Osteoblast (primary cell): ENCODE results near the gene CGNL1. TPM values are rescaled to one million over a fixed set of nuclear protein-coding genes. Genes with fewer than 3 reads are reported as not detected.

Experiments used
- DNase-seq: peaks from one replicate; pipeline ENCODE4 v3.0.0; 2011; ENCODE audit warnings: low spot score, mixed read lengths; ENCODE audit not compliant: insufficient read length; ENCODE audit errors: missing footprints
- H2AFZ ChIP-seq: 2 replicates; pipeline ENCODE4 v1.6.0; 2011; ENCODE audit warnings: mild to moderate bottlenecking, low read length
- H3K27ac ChIP-seq: 2 replicates; pipeline ENCODE4 v1.5.1; 2011; ENCODE audit warnings: mild to moderate bottlenecking, low read depth, low read length, moderate library complexity
- H3K27me3 ChIP-seq: 2 replicates; pipeline ENCODE4 v1.6.0; 2012; ENCODE audit warnings: mild to moderate bottlenecking, control low read depth, inconsistent platforms, low read length, moderate library complexity; ENCODE audit not compliant: insufficient read depth
- H3K36me3 ChIP-seq: 2 replicates; pipeline ENCODE4 v1.5.1; 2011; ENCODE audit warnings: mild to moderate bottlenecking, low read length, control low read depth, moderate library complexity; ENCODE audit not compliant: insufficient read depth
- H3K4me1 ChIP-seq: 2 replicates; pipeline ENCODE4 v1.5.1; 2011; ENCODE audit warnings: mild to moderate bottlenecking, low read length, control low read depth, moderate library complexity; ENCODE audit not compliant: insufficient read depth
- H3K4me2 ChIP-seq: 2 replicates; pipeline ENCODE4 v1.6.0; 2011; ENCODE audit warnings: mild to moderate bottlenecking, low read length; ENCODE audit not compliant: insufficient read depth
- H3K4me3 ChIP-seq: fragments of 200-600 bp; sonication (generic); 3 replicates; pipeline ENCODE4 v1.5.1; 2012; ENCODE audit warnings: mild to moderate bottlenecking, low read length, inconsistent platforms; ENCODE audit not compliant: insufficient read depth
- H3K79me2 ChIP-seq: 2 replicates; pipeline ENCODE4 v1.6.0; 2012; ENCODE audit warnings: mild to moderate bottlenecking, low read length, control low read depth, inconsistent platforms; ENCODE audit not compliant: insufficient read depth
- H3K9me3 ChIP-seq: 2 replicates; pipeline ENCODE4 v1.5.1; 2011; ENCODE audit warnings: low read depth, low read length, control low read depth
- H4K20me1 ChIP-seq: 2 replicates; pipeline ENCODE4 v1.6.0; 2012; ENCODE audit warnings: mild to moderate bottlenecking, low read length, control low read depth; ENCODE audit not compliant: insufficient read depth
- CTCF ChIP-seq: IDR thresholded peaks from 2 replicates; pipeline ENCODE4 v1.5.1; 2011; ENCODE audit warnings: mild to moderate bottlenecking, low read depth, low read length, moderate library complexity; ENCODE audit errors: extremely low read depth
- total RNA-seq: library from RNA; depleted of rRNA; stranded (reverse); fragments of >200 nt; gene quantifications from 2 replicates; pipeline ENCODE4 v1.2.3, GENCODE V29; 2012

The CGNL1 gene
- total RNA-seq, 1 donor: 1.1 TPM

- no peaks in the 10 kb centered on the region for H3K9me3 ChIP-seq
- no peaks in the 10 kb centered on the region for H4K20me1 ChIP-seq
- peaks cover 27% of the 10 kb centered on the region for H3K27me3 ChIP-seq
- H3K27ac ChIP-seq: no peak overlapping the region
- H3K4me2 ChIP-seq: no peak overlapping the region
- no peaks in the 10 kb centered on the region for H3K36me3 ChIP-seq
- no peak for TF ChIP-seq CTCF
- H3K79me2 ChIP-seq: no peaks in the 10 kb centered on the region
- no peak overlapping the region for H2AFZ ChIP-seq
- DNase-seq: no peak
- H3K4me3 ChIP-seq: no peak overlapping the region
- peaks cover 6% of the 10 kb centered on the region for H3K4me1 ChIP-seq
These were observed 186.0 kb downstream of the CGNL1 start for GRCh38 chr15:57562196-57562769.

DNA sequence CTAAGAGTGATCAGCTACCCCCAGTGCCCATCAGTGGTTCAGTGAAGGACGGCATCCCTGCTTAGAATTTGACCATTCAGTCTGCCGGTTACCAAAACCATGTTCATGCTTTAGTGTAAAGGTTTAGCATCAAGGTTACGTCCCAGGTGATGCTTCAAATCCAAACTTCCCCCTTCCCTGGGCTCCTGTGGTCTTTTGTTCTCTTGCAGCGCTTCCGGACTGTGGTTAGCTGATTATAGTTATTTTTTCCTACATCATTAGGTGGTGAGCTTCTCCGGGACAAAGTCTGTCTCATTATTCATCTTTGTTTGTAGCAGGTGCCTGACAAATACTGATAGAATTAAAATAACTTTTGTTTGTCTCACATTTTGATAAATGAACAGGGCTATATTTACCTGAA, 187.1 kb downstream of the CGNL1 start:
- Histone ChIP-seq H3K36me3 (no peaks in the 10 kb centered on the region), H3K4me2 (no peak overlapping the region), H3K9me3 (no peaks in the 10 kb centered on the region), H3K27ac (no peak overlapping the region), H2AFZ (no peak overlapping the region), H3K4me3 (no peak overlapping the region), H3K79me2 (no peaks in the 10 kb centered on the region), H4K20me1 (no peaks in the 10 kb centered on the region), H3K4me1 (peaks cover 6% of the 10 kb centered on the region), H3K27me3 (peaks cover 29% of the 10 kb centered on the region)
- TF ChIP-seq CTCF: no peak
- no peak for DNase-seq

GRCh38 chr15:57565311-57565710, 189.0 kb downstream of the CGNL1 start:
- TF ChIP-seq CTCF: no peak
- Histone ChIP-seq H3K4me2 (no peak overlapping the region), H4K20me1 (no peaks in the 10 kb centered on the region), H3K79me2 (no peaks in the 10 kb centered on the region), H3K27ac (no peak overlapping the region), H3K36me3 (no peaks in the 10 kb centered on the region), H3K27me3 (peaks cover 30% of the 10 kb centered on the region), H3K9me3 (no peaks in the 10 kb centered on the region), H2AFZ (no peak overlapping the region), H3K4me3 (no peak overlapping the region), H3K4me1 (peaks cover 6% of the 10 kb centered on the region)
- no peak for DNase-seq

DNA sequence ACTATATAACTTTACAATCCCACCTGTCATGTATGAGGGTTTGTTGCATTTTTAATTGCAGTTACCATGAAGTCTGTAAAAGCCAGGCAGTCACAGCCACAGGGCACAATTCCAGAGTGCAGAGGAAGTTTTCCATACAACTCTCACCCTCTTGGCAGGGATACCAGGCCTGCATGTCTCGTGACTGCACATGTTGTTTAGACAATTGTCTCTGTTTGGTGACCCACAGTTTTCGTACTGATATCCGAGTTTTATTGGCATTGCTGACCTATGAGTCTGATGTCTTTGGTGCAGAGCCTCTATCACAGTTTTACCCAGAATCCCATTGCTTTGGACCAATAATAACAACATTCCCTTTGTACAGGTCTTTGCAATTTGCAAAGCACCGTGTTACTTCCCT, 190.5 kb downstream of the CGNL1 start:
- Histone ChIP-seq H3K79me2 (no peaks in the 10 kb centered on the region), H3K27me3 (peaks cover 30% of the 10 kb centered on the region), H3K4me3 (no peak overlapping the region), H3K36me3 (no peaks in the 10 kb centered on the region), H3K4me1 (peaks cover 5% of the 10 kb centered on the region), H4K20me1 (no peaks in the 10 kb centered on the region), H2AFZ (no peak overlapping the region), H3K9me3 (no peaks in the 10 kb centered on the region), H3K27ac (no peak overlapping the region), H3K4me2 (no peak overlapping the region)
- TF ChIP-seq CTCF: no peak
- peak; percentile 35 for DNase-seq
